ENCODE data around the gene ARHGAP25.

DNA sequence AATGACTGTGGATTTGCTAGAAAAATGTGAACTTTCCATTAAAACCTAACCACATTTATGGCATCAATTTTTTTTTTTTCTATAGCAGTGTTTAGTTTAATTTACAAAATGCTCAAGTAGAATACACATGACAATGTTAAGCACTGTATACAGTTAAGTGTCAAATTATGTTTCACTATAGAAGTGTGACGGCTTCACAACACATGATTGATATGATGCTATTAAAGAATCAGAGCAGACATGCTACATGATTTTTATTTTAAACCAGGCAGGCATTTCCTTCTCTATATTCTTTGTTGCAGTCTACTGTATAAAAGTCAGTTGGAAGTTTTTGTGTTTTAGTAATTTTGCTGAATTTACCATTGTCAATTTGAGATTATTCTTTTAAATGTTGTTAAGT lies 47.6 kb upstream of the ARHGAP25 start:
- TF ChIP-seq EP300 (IDR thresholded peaks at IDR 0.05; ENCODE audit: borderline replicate concordance), result no peak
- no peak for TF ChIP-seq TAF1 (IDR thresholded peaks at IDR 0.05; ENCODE audit: low read depth)
- no peak for TF ChIP-seq TEAD4 (IDR thresholded peaks at IDR 0.05)
- no peak for TF ChIP-seq YY1 (IDR thresholded peaks at IDR 0.05; ENCODE audit: low read depth)

Measured in Ishikawa (cell line).